Neural cell (in vitro differentiated cells): ENCODE data around the gene SEC11C. TPM values are rescaled to one million over a fixed set of nuclear protein-coding genes. Genes with fewer than 3 reads are reported as not detected.

Experiments
- H2AFZ ChIP-seq: fragments of 200-600, 300-800 bp; sonication (generic), shearing (Covaris generic); 2 replicates; pipeline ENCODE4 v1.6.0; 2014; ENCODE audit warnings: low read depth, mild to moderate bottlenecking, antibody characterized with exemption, low read length, moderate library complexity
- H3F3A ChIP-seq: fragments of 200-600 bp; shearing (Covaris generic); 2 replicates; pipeline ENCODE4 v1.6.1; 2016; ENCODE audit warnings: mild to moderate bottlenecking, moderate library complexity, mixed read lengths, antibody characterized with exemption, low read length; ENCODE audit not compliant: insufficient read depth, poor library complexity, severe bottlenecking
- H3K27ac ChIP-seq: fragments of 200-600, 300-800 bp; sonication (generic), shearing (Covaris generic); 2 replicates; pipeline ENCODE4 v1.5.1; 2014; ENCODE audit warnings: mild to moderate bottlenecking, low read length, moderate library complexity
- H3K27me3 ChIP-seq: fragments of 300-800, 200-600 bp; sonication (generic), shearing (Covaris generic); 2 replicates; pipeline ENCODE4 v1.6.0; 2014; ENCODE audit warnings: mild to moderate bottlenecking, low read depth, low read length, moderate library complexity; ENCODE audit not compliant: insufficient read depth
- H3K36me3 ChIP-seq: fragments of 300-800, 200-600 bp; sonication (generic), shearing (Covaris generic); 2 replicates; pipeline ENCODE4 v1.5.1; 2014; ENCODE audit warnings: mild to moderate bottlenecking, antibody characterized with exemption, low read length, moderate library complexity; ENCODE audit not compliant: insufficient read depth
- H3K4me2 ChIP-seq: fragments of 300-800, 200-600 bp; sonication (generic), shearing (Covaris generic); 2 replicates; pipeline ENCODE4 v1.6.0; 2014; ENCODE audit warnings: mild to moderate bottlenecking, low read length
- H3K4me3 ChIP-seq: fragments of 300-800, 200-600 bp; sonication (generic), shearing (Covaris generic); 2 replicates; pipeline ENCODE4 v1.5.1; 2014; ENCODE audit warnings: mild to moderate bottlenecking, low read length, moderate library complexity
- H3K79me2 ChIP-seq: fragments of 200-600 bp; shearing (Covaris generic); replicated peaks from 2 replicates; pipeline ENCODE4 v1.6.0; 2014; ENCODE audit warnings: mild to moderate bottlenecking, low read length, moderate library complexity; ENCODE audit not compliant: insufficient read depth
- H3K9ac ChIP-seq: fragments of 300-800, 200-600 bp; sonication (generic), shearing (Covaris generic); 2 replicates; pipeline ENCODE4 v1.6.1; 2016; ENCODE audit warnings: mild to moderate bottlenecking, low read length, mixed read lengths
- H3K9me2 ChIP-seq: fragments of 200-600 bp; shearing (Covaris generic); 2 replicates; pipeline ENCODE4 v1.6.1; 2016; ENCODE audit warnings: mild to moderate bottlenecking, low read length, mixed read lengths; ENCODE audit not compliant: insufficient read depth
- H3K9me3 ChIP-seq: fragments of 200-600, 300-800 bp; sonication (generic), shearing (Covaris generic); 2 replicates; pipeline ENCODE4 v1.6.1; 2016; ENCODE audit warnings: mild to moderate bottlenecking, mixed run types, low read length, moderate library complexity, mixed read lengths
- H4K20me1 ChIP-seq: fragments of 200-600 bp; shearing (Covaris generic); 2 replicates; pipeline ENCODE4 v1.6.1; 2016; ENCODE audit warnings: mild to moderate bottlenecking, mixed run types; ENCODE audit not compliant: insufficient read depth
- CTCF ChIP-seq: fragments of 450-650 bp; IDR thresholded peaks from 2 replicates; pipeline ENCODE4 v1.5.1; 2014; ENCODE audit warnings: antibody characterized with exemption, mild to moderate bottlenecking, moderate library complexity; ENCODE audit not compliant: poor library complexity, severe bottlenecking
- EP300 ChIP-seq: fragments of 450-650 bp; conservative IDR thresholded peaks from 2 replicates; pipeline ENCODE4 v1.6.1; 2014; ENCODE audit warnings: antibody characterized with exemption, mild to moderate bottlenecking, moderate library complexity; ENCODE audit not compliant: poor library complexity, severe bottlenecking
- EZH2 ChIP-seq: fragments of 200-600, 300-800 bp; shearing (Covaris generic), sonication (generic); IDR thresholded peaks from 2 replicates; pipeline ENCODE4 v1.6.1; 2014; ENCODE audit warnings: antibody characterized with exemption, low read length, borderline replicate concordance, mild to moderate bottlenecking; ENCODE audit not compliant: insufficient read depth, poor library complexity, severe bottlenecking
- MXI1 ChIP-seq: fragments of 450-650 bp; conservative IDR thresholded peaks from 2 replicates; pipeline ENCODE4 v1.6.1; 2014; ENCODE audit warnings: antibody characterized with exemption, mild to moderate bottlenecking; ENCODE audit not compliant: poor library complexity, severe bottlenecking
- POLR2AphosphoS5 ChIP-seq: IDR thresholded peaks from 2 replicates; pipeline ENCODE4 v1.6.1; 2012
- RAD21 ChIP-seq: fragments of 450-650 bp; conservative IDR thresholded peaks from 2 replicates; pipeline ENCODE4 v1.6.1; 2014; ENCODE audit warnings: antibody characterized with exemption, mild to moderate bottlenecking, moderate library complexity
- REST ChIP-seq: IDR thresholded peaks from 2 replicates; pipeline ENCODE4 v1.6.1; 2012; ENCODE audit warnings: borderline replicate concordance
- SMC3 ChIP-seq: fragments of 450-650 bp; conservative IDR thresholded peaks from 2 replicates; pipeline ENCODE4 v1.6.1; 2014; ENCODE audit warnings: antibody characterized with exemption, mild to moderate bottlenecking, moderate library complexity; ENCODE audit not compliant: poor library complexity
- TAF1 ChIP-seq: IDR thresholded peaks from 2 replicates; pipeline ENCODE4 v1.6.1; 2012; ENCODE audit warnings: low read depth
- polyA plus RNA-seq: library from polyadenylated mRNA; depleted of rRNA; stranded (reverse); fragments of >200 nt; gene quantifications from 2 replicates; pipeline ENCODE4 v1.2.3, GENCODE V29; 2014

SEC11C gene
- polyA plus RNA-seq, 1 donor from 2014 or later = 211 TPM

GRCh38 chr18:59149007-59149406, 9.3 kb downstream of the SEC11C start:
- Histone ChIP-seq H3K27ac (no peak overlapping the region), H3K9ac (no peak overlapping the region), H3K27me3 (no peaks in the 10 kb centered on the region), H3K36me3 (no peaks in the 10 kb centered on the region), H3K9me2 (no peaks in the 10 kb centered on the region), H3F3A (no peaks in the 10 kb centered on the region), H4K20me1 (no peaks in the 10 kb centered on the region), H3K4me2 (no peak overlapping the region), H3K9me3 (no peaks in the 10 kb centered on the region), H3K79me2 (peaks cover 19% of the 10 kb centered on the region), H3K4me3 (no peak overlapping the region), H2AFZ (no peak overlapping the region)
- TF ChIP-seq POLR2AphosphoS5 (no peak), TAF1 (no peak), EP300 (no peak), RAD21 (no peak), REST (no peak), MXI1 (no peak), SMC3 (no peak), CTCF (no peak), EZH2 (no peak)

- Histone ChIP-seq H2AFZ (no peak overlapping the region), H3K9me3 (no peaks in the 10 kb centered on the region), H3K9me2 (no peaks in the 10 kb centered on the region), H3K36me3 (no peaks in the 10 kb centered on the region), H4K20me1 (no peaks in the 10 kb centered on the region), H3K9ac (no peak overlapping the region), H3K4me3 (no peak overlapping the region), H3F3A (no peaks in the 10 kb centered on the region), H3K27ac (no peak overlapping the region), H3K79me2 (peaks cover 15% of the 10 kb centered on the region), H3K4me2 (no peak overlapping the region), H3K27me3 (no peaks in the 10 kb centered on the region)
- TF ChIP-seq RAD21 (no peak), TAF1 (no peak), MXI1 (no peak), SMC3 (no peak), REST (no peak), CTCF (no peak), EZH2 (no peak), EP300 (no peak), POLR2AphosphoS5 (no peak)
Measured at GRCh38 chr18:59149416-59149815, 9.7 kb downstream of the SEC11C start.
